Gastrocnemius medialis (tissue), 4 donors: Measurements from ENCODE around the gene WNT9B.

Experiments used
- POLR2A ChIP-seq, 2 donors: fragments of 450-650 bp; IDR thresholded peaks; one replicate each; pipeline ENCODE4 v1.6.1; 2017; ENCODE audit warnings: antibody characterized with exemption in 2 of 2, mild to moderate bottlenecking in 2 of 2, moderate library complexity in 2 of 2
- TF ChIP-seq, protein P1 (sequence below), 5 experiments: fragments of 450-650 bp in 3 of 5; fragments of 200-600 bp in 2 of 5; sonication (generic) in 2 of 5; IDR thresholded peaks in 4 of 5; conservative IDR thresholded peaks in 1 of 5; 1 replicate in 4 of 5; 2 replicates in 1 of 5; pipeline ENCODE4 v1.5.1; 2016 to 2019; ENCODE audit warnings: antibody characterized with exemption in 5 of 5, mild to moderate bottlenecking in 3 of 5, moderate library complexity in 3 of 5

GRCh38 chr17:46885415-46886309 is 34.3 kb downstream of the WNT9B start:
- TF ChIP-seq, protein P1, sequence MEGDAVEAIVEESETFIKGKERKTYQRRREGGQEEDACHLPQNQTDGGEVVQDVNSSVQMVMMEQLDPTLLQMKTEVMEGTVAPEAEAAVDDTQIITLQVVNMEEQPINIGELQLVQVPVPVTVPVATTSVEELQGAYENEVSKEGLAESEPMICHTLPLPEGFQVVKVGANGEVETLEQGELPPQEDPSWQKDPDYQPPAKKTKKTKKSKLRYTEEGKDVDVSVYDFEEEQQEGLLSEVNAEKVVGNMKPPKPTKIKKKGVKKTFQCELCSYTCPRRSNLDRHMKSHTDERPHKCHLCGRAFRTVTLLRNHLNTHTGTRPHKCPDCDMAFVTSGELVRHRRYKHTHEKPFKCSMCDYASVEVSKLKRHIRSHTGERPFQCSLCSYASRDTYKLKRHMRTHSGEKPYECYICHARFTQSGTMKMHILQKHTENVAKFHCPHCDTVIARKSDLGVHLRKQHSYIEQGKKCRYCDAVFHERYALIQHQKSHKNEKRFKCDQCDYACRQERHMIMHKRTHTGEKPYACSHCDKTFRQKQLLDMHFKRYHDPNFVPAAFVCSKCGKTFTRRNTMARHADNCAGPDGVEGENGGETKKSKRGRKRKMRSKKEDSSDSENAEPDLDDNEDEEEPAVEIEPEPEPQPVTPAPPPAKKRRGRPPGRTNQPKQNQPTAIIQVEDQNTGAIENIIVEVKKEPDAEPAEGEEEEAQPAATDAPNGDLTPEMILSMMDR (IDR thresholded peaks at IDR 0.05 in 4 of 5, conservative IDR thresholded peaks at IDR 0.05 in 1 of 5) = no peak
- no peak for TF ChIP-seq POLR2A (IDR thresholded peaks at IDR 0.05)
